ENCODE measurements around the gene SNX2.
A peak's percentile ranks its signal among the peaks of the same experiment; 100 is the strongest.

The SNX2 gene

GRCh38 chr5:122773619-122774018, 1.3 kb upstream of the SNX2 start:
- no peak for DNase-seq

GRCh38 chr5:122774519-122774860, 390 bp upstream of the SNX2 start:
- DNase-seq, result no peak

GRCh38 chr5:122775550-122776542, 966 bp downstream of the SNX2 start:
- DNase-seq, result no peak

DNA sequence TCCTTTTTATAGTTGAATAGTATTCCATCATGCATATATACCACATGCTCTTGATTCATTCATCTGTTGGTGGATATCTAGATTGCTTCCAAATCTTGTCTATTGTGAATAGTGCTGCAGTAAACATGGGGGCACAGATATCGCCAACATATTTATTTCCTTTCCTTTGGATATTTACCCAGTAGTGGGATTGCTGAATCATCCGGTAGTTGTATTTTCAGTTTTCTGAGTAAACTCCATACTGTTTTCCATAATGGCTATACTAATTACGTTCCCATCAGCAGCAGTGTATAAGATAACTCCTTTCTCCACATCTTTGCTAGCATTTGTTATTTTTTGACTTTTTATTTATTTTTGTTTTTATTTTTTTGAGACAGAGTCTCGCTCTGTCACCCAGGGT, 3.3 kb downstream of the SNX2 start:
- DNase-seq, result no peak

- no peak for DNase-seq
Measured at GRCh38 chr5:122779451-122779850, 4.6 kb downstream of the SNX2 start.

DNA sequence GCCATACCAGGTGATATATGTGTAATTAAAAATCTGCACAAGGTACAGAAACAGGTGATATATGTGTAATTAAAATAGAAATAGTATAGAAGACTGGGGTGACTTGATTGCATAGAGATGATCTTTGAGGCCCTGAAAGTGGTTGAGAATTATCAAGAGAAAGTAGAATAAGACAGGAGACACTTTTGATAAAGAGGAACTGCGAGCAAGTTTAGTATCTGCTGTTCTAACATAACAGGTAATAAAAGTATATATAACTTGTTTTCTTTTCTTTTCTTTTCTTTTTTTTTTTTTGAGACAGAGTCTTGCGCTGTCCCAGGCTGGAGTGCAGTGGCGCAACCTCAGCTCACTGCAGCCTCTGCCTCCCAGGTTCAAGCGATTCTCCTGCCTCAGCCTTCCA, 5.4 kb downstream of the SNX2 start:
- DNase-seq, result no peak

DNA sequence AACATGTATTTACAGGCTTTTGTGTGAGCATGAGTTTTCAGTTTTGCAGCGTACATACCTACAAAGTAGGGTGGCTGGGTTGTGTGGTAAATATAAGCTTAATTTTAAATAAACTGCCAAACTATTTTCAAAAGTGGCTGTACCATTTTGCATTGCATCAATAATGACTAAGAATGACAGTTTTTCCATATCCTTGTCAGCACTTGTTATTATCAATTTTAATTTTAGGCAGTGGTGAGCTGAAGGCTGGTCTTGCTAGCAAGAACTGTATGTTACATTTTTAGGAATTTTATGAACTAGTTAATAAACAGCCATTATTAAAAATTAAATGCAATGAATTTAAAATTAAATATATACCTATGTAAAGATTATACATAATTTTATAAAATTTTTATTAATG, 6.6 kb downstream of the SNX2 start:
- DNase-seq, result no peak

GRCh38 chr5:122785294-122785693, 10.4 kb downstream of the SNX2 start:
- DNase-seq, result no peak

DNA sequence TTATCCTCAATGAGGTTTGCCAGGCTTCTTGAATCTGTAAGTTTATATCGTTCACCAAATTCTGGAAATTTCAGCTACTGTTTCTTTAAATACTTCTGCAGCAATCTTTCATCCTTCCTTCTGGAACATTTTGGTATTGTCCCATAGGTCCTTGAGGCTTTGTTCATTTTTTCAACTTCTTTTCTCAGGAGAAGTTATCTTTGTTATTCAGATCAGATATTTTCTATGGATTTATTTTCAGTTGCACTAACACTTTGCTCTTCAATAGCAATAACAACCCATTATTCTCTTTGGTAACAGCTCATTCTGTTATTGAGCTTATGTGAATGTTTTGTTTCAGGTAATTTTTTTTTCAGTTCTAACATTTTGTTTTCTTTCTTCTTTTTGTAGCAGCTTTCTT, 13.5 kb downstream of the SNX2 start:
- no peak for DNase-seq

GRCh38 chr5:122788996-122789395, 14.1 kb downstream of the SNX2 start:
- DNase-seq, result no peak

- DNase-seq, result no peak
Measured at GRCh38 chr5:122789461-122790171, 14.7 kb downstream of the SNX2 start.

- no peak for DNase-seq
Measured at GRCh38 chr5:122790354-122791103, 15.6 kb downstream of the SNX2 start.

DNA sequence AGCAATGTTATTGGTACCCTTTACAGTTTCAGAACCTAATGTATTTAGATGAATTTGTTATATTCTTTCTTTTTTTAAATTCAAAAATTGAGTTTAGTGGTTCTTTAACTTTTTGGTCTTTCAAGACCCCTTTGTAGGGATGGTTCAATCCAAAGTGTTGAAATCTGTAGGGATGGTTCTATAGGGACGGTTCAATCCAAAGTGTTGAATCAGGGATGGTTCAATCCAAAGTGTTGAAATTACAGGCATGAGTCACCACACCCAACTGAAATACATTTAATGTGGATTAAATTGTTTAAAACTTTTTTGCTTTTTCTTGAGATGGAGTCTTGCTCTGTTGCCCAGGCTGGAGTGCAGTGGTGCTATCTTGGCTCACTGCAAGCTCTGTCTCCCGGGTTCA, 30.6 kb downstream of the SNX2 start:
- DNase-seq, result no peak

- no peak for DNase-seq
Measured at GRCh38 chr5:122810405-122810804, 35.5 kb downstream of the SNX2 start.

DNA sequence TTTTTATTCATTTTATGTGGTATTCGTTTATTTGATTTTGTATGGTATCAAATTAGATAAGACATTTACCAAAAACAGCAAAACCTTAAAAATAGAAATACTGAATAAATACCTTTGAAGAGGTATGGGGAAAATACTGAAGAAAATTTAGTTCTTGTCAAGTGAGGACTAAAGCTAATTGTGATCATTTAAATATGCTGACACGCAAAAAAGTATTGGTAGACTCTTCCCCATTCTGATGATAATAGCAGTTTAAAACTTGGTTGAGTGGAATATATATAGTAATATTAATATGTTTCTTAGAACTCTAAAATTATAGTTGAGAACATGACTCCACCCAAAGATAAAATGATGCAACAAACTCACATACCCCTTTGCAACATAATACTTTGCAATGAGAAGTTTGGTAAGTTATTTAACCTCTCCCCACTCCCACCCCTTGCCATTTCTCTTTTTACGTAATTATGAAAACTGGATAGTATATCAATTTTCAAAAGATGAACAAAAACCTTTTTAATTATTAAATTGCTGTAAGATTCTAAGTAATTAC, 40.4 kb downstream of the SNX2 start:
- no peak for DNase-seq

DNA sequence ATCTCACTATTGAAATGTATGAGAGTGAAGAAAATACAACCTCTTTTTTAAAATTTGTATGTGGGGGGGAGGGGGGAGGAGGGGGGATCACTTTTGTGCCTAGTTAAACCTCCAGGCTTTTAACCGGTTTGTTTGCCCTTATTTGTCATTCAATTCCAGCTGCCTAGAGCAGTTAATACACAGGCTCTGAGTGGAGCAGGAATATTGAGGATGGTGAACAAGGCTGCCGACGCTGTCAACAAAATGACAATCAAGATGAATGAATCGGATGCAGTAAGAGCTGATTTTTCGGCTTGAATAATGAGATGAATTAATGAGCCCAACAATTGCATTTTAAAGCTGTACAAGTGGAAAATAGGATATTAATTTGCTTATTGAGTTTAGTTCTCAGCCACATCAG, 41.9 kb downstream of the SNX2 start:
- DNase-seq, result no peak

- no peak for DNase-seq
Measured at GRCh38 chr5:122831984-122832383, 57.1 kb downstream of the SNX2 start.

GRCh38 chr5:122835681-122836080, 60.8 kb downstream of the SNX2 start:
- DNase-seq, result no peak

DNA sequence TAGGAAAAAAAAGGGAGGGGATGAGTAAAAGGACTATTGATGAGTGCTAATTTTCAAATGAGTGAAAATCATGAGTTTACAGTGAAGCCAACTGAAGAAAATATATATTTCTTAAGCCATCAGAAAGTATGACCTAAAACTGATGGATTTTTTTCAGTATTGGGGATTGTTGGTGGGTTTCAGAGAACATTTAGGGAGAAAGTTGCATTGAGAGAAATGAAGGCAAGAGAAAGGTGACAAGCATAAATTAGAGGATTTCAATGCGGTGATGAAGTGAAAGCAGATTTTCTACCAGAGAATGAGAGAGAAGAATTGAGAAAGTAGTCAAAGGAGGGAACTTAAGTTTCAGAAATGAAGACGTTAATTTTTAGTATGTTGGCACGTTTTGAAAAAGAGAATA, 62.1 kb downstream of the SNX2 start:
- DNase-seq, result no peak

DNA sequence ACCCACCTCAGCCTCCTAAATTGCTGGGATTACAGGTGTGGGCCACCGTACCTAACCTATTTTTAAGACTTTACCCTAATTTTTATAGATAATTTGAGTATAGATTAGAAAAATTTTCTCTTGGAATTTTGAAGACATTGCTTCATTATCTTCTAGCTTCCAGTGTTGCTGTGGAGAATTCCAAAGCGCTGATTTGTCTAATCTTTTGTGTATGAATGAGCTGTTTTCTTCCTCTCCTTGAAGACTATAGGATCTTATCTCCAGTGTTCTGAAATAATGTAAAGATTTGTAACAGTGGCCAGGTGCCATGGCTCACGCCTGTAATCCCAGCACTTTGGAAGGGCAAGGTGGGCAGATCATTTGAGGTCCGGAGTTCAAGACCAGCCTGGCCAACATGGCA, 64.9 kb downstream of the SNX2 start:
- no peak for DNase-seq

GRCh38 chr5:122842016-122842580, 67.2 kb downstream of the SNX2 start:
- DNase-seq, result no peak

DNA sequence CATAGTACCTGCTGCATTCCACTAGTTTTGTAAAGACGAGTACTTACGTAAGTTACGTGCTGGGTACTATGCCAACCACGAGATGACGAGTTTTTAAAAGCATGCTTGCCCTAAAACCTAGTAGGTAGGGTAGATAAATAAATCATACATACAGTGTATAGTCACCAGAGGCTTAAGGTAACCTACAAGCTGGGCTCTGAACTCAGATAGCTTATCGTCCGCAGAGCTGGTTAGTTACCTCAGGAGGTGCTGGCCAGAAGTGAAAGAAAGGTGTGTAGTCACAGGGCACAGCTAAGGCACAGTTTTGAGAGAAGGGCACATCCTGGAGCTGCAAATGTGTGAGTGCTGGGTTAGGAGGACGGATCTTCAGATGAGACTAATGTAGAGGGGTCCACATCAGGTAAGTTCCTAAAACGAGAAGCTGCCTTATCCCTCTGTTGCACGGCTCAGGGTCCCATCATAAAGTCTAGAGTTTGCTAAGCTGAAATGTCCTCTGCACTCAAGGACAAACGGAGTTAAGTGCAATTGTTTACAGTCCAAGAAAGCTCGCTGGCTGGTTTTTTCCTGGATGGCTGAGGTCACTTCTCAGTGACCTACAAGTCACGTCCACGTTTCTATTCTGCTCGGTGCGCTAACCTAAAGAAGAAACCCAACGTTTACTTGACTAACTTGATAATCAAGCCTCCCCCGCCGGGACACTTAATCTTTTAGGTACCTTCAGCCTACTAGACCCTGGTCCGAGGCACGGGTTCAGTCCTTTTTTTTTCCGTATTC, 69.4 kb downstream of the SNX2 start:
- peak; percentile 1 for DNase-seq
